Body of pancreas (tissue), 4 donors: ENCODE results near the gene OR5J2. TPM values are rescaled to one million over a fixed set of nuclear protein-coding genes. Genes with fewer than 3 reads are reported as not detected.

Experiments used
- ATAC-seq: fragments of 150-250 bp; one replicate; pipeline ENCODE4 v1.9.1; 2016
- DNase-seq, 4 donors: peaks; one replicate each; pipeline ENCODE4 v3.0.0-alpha.2; 2019
- H3K27ac ChIP-seq, 4 donors: fragments of 200-600 bp; sonication (generic); 1 replicate in 3 of 4; 2 replicates in 1 of 4; pipeline versions ENCODE4 v1.5.1 to v1.6.1; 2016 to 2019; ENCODE audit warnings: mild to moderate bottlenecking in 1 of 4, mixed read lengths in 1 of 4, moderate library complexity in 1 of 4
- H3K27me3 ChIP-seq, 2 donors: fragments of 200-600 bp; sonication (generic); one replicate each; pipeline ENCODE4 v1.6.0; 2016; ENCODE audit warnings: mild to moderate bottlenecking in 1 of 2
- H3K36me3 ChIP-seq, 2 donors: fragments of 200-600 bp; sonication (generic); replicated peaks in 1 of 2; 2 replicates each; pipeline ENCODE4 v1.5.1; 2016; ENCODE audit warnings: low read depth in 2 of 2; ENCODE audit not compliant: insufficient read depth in 1 of 2
- H3K4me1 ChIP-seq: fragments of 200-600 bp; sonication (generic); one replicate; pipeline ENCODE4 v1.6.0; 2016
- H3K4me3 ChIP-seq, 2 donors: fragments of 200-600 bp; sonication (generic); 1 replicate in 1 of 2; 2 replicates in 1 of 2; pipeline ENCODE4 v1.5.1; 2016 to 2019
- H3K9me3 ChIP-seq, 3 donors: fragments of 200-600 bp; sonication (generic); 1 replicate in 2 of 3; 2 replicates in 1 of 3; pipeline ENCODE4 v1.5.1; 2016
- POLR2A ChIP-seq, 3 donors: fragments of 450-650 bp; IDR thresholded peaks; one replicate each; pipeline ENCODE4 v1.6.1; 2016; ENCODE audit warnings: antibody characterized with exemption in 3 of 3, mild to moderate bottlenecking in 2 of 3
- WGBS, 2 donors: methylation state at CpG; one replicate each; pipeline ENCODE4 v1.1.5; 2017; 5-methylcytosine and 5-hydroxymethylcytosine counted together
- intact Hi-C: fragments of 100-400 bp; cut with DNase I; formaldehyde crosslinking; loops from one replicate; pipeline ENCODE4 v1.15.1; 2023
- total RNA-seq, 2 donors: library from RNA; depleted of rRNA; stranded (reverse); fragments of >200 nt; gene quantifications; one replicate each; pipeline ENCODE4 v1.1.0, GENCODE V29; 2016
- TF ChIP-seq, protein P1 (sequence below), 7 experiments: fragments of 450-650 bp in 4 of 7; fragments of 200-600 bp in 3 of 7; sonication (generic) in 3 of 7; IDR thresholded peaks; one replicate each; pipeline ENCODE4 v1.5.1; 2016 to 2019; ENCODE audit warnings: antibody characterized with exemption in 7 of 7

Gene OR5J2
- total RNA-seq, 2 donors from 2014 or later: not detected

DNA sequence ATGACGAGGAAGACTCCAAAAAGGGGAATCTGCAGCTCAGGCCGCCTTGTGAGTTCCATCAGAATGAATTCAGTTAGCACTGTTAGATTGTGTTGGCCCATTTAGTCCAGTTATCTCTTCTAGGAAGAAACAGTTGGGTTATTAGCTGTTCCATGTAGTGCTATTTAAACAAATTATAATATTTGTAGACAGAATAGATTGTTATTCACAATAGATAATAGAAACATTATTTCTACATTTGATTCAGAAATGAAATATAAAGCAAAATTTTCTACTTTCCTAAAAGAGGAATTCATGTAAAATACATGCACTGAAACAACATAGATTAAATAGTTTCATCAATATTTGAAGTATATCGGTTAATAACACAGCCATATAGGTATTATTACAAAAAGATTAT lies 16.2 kb upstream of the OR5J2 start, which contains the start of gene OR8K5:
OR8K5 (minus strand) TSS at position 101 of the 400 bp plus-strand sequence; CDS start at position 101, 0 bp downstream.
- no peak for DNase-seq
- Histone ChIP-seq H3K36me3 (no peaks in the 10 kb centered on the region), H3K27ac (no peak within 1 kb of the TSS), H3K27me3 (no peaks in the 10 kb centered on the region), H3K9me3 (no peaks in the 10 kb centered on the region), H3K4me3 (no peak within 1 kb of the TSS), H3K4me1 (no peaks in the 10 kb centered on the region)
- 64 to 65% methylated on average over 3 of the region's 3 CpGs for WGBS, 2 donors
- intact Hi-C loops: no loop called here
- no peak for ATAC-seq
- TF ChIP-seq POLR2A (IDR thresholded peaks at IDR 0.05): no peak
- TF ChIP-seq, protein P1, sequence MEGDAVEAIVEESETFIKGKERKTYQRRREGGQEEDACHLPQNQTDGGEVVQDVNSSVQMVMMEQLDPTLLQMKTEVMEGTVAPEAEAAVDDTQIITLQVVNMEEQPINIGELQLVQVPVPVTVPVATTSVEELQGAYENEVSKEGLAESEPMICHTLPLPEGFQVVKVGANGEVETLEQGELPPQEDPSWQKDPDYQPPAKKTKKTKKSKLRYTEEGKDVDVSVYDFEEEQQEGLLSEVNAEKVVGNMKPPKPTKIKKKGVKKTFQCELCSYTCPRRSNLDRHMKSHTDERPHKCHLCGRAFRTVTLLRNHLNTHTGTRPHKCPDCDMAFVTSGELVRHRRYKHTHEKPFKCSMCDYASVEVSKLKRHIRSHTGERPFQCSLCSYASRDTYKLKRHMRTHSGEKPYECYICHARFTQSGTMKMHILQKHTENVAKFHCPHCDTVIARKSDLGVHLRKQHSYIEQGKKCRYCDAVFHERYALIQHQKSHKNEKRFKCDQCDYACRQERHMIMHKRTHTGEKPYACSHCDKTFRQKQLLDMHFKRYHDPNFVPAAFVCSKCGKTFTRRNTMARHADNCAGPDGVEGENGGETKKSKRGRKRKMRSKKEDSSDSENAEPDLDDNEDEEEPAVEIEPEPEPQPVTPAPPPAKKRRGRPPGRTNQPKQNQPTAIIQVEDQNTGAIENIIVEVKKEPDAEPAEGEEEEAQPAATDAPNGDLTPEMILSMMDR (IDR thresholded peaks at IDR 0.05): no peak

DNA sequence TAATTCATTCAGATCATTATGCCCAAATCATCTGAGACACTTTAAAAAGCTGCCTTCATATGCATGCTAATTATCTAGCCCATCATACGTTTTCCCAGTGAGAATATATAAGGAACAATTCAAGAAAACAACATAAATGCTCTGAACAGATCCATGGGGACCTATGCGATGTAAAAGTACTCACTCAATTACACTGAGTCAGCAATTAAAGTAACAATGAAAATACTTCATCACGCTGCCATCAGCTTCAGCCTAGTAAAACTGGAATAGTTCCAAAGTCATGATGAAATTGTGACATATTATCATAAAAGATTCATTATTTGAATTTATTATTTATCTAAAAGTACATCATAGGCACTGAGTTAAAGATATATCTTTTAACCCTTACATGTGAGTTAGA lies 12.6 kb upstream of the OR5J2 start:
- ATAC-seq (no peak), DNase-seq (no peak)
- Histone ChIP-seq H3K4me1 (no peaks in the 10 kb centered on the region), H3K27me3 (no peaks in the 10 kb centered on the region), H3K9me3 (no peaks in the 10 kb centered on the region), H3K36me3 (no peaks in the 10 kb centered on the region), H3K4me3 (no peak overlapping the region), H3K27ac (no peak overlapping the region)
- 56 to 61% methylated on average over 3 of the region's 3 CpGs for WGBS, 2 donors
- intact Hi-C loops: no loop called here
- TF ChIP-seq, protein P1 (IDR thresholded peaks at IDR 0.05): no peak
- TF ChIP-seq POLR2A (IDR thresholded peaks at IDR 0.05): no peak

DNA sequence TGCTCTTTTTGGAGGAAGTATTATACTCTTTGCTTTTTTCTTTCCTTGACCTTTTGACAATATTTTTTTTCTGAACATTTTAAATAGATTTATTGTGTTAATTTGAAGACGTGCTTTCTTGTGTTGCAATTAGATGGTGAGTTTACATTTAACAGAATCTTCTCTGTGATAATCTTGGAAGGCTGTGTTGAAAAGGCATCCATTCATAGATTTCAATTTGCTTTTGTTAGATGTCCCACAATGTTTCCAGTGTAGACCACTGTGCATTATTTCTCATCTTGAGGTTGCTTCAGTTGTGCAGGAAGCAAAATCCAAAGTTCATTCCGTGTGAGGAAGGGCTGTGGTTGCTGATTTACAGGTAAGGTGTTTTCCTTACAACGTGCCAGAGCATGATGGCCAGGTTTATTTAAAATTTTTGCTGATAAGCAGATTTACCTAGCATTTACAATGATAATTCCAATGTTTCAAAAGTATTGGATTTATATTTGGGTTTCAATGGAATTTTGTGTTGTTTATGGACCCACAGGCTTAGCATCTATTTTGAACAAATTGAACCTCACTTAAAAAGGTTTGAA lies 4.1 kb upstream of the OR5J2 start:
- Histone ChIP-seq H3K27me3 (no peaks in the 10 kb centered on the region), H3K4me3 (no peak overlapping the region), H3K9me3 (no peaks in the 10 kb centered on the region), H3K36me3 (no peaks in the 10 kb centered on the region), H3K27ac (no peak overlapping the region), H3K4me1 (no peaks in the 10 kb centered on the region)
- intact Hi-C loops: no loop called here
- TF ChIP-seq, protein P1 (IDR thresholded peaks at IDR 0.05): no peak
- no peak for TF ChIP-seq POLR2A (IDR thresholded peaks at IDR 0.05)
- DNase-seq (no peak), ATAC-seq (no peak)
- 10 to 16% methylated on average over 3 of the region's 3 CpGs for WGBS, 2 donors

DNA sequence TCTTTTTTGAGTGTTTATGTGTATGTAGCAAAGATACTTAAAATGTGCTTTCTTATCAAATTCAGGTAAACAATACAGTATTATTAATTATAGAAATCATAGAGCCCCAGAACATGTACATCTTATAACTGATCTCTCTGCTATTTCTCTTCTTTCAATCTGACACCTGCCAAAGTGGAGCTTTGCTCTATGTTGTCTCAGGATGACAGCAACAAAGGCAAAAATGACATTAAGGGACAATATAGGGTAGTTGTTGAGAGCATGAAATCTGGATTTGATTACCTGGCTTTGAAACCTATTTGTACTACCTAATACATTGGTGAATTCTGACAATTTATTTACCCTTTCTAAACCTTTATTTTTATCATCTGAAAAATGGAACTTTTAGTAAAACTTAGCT lies 7.0 kb downstream of the OR5J2 start:
- Histone ChIP-seq H3K27me3 (no peaks in the 10 kb centered on the region), H3K27ac (no peak overlapping the region), H3K4me1 (no peaks in the 10 kb centered on the region), H3K4me3 (no peak overlapping the region), H3K9me3 (no peaks in the 10 kb centered on the region), H3K36me3 (no peaks in the 10 kb centered on the region)
- no peak for ATAC-seq
- no peak for TF ChIP-seq POLR2A (IDR thresholded peaks at IDR 0.05)
- TF ChIP-seq, protein P1 (IDR thresholded peaks at IDR 0.05): no peak
- no peak for DNase-seq
- intact Hi-C loops: no loop called here

DNA sequence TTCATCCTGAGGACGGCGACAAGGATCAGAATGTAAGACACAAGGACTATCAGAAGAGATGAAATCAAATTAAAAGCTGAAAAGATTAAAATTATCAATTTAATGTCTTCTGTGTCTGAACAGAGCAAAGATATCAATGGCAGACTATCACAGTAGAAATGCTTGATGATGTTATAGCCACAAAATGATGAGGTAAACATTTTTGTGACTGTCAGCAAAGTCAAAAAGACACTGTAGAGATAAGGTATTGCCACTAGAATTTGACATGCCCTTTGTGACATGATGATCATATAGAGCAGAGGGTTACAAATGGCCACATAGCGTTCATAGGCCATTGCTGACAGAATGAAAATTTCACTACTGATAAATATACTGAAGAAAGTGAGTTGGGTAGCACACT lies 12.2 kb downstream of the OR5J2 start:
- H3K4me3 ChIP-seq: no peak overlapping the region
- 57 to 74% methylated on average over 3 of the region's 3 CpGs for WGBS, 2 donors
- ATAC-seq (no peak), DNase-seq (no peak)
- no peaks in the 10 kb centered on the region for H3K4me1 ChIP-seq
- H3K9me3 ChIP-seq: no peaks in the 10 kb centered on the region
- no peaks in the 10 kb centered on the region for H3K36me3 ChIP-seq
- intact Hi-C loops: no loop called here
- H3K27ac ChIP-seq: no peak overlapping the region
- no peak for TF ChIP-seq POLR2A (IDR thresholded peaks at IDR 0.05)
- TF ChIP-seq, protein P1 (IDR thresholded peaks at IDR 0.05): no peak
- H3K27me3 ChIP-seq: no peaks in the 10 kb centered on the region
